IPS DF 4.7 (cell line): ENCODE results near the gene CPA2.
"Not testable (repeated sequence)": the region's sequence is repeated elsewhere in the genome, so short reads cannot be mapped to it uniquely, and the experiment has no call there.

Source experiments
- DNase-seq: peaks from one replicate; pipeline ENCODE4 v3.0.0-alpha.2; 2013; ENCODE audit warnings: low spot score; ENCODE audit errors: extremely low read depth

Gene CPA2

GRCh38 chr7:130266258-130266960, at the start of gene CPA2:
Gene CPA2, plus strand, starts transcription at chr7:130266863. Its CDS starts 19 bp downstream, at chr7:130266882.
- no peak for DNase-seq

- no peak for DNase-seq
Measured at GRCh38 chr7:130218806-130219620, 47.6 kb upstream of the CPA2 start.

GRCh38 chr7:130219871-130220270, 46.8 kb upstream of the CPA2 start:
- DNase-seq, result no peak

GRCh38 chr7:130221746-130222145, 44.9 kb upstream of the CPA2 start:
- no peak for DNase-seq

- DNase-seq, result no peak
Measured at GRCh38 chr7:130223646-130224045, 43.0 kb upstream of the CPA2 start.

- DNase-seq, result no peak
Measured at GRCh38 chr7:130224210-130224609, 42.5 kb upstream of the CPA2 start.

GRCh38 chr7:130224923-130225322, 41.7 kb upstream of the CPA2 start:
- DNase-seq, result not testable (repeated sequence)

GRCh38 chr7:130226333-130226732, 40.3 kb upstream of the CPA2 start:
- no peak for DNase-seq

- DNase-seq, result no peak
Measured at GRCh38 chr7:130227883-130228575, 38.6 kb upstream of the CPA2 start.

- DNase-seq, result no peak
Measured at GRCh38 chr7:130228840-130229502, 37.7 kb upstream of the CPA2 start.

- not testable (repeated sequence) for DNase-seq
Measured at GRCh38 chr7:130229981-130230380, 36.7 kb upstream of the CPA2 start.

- no peak for DNase-seq
Measured at GRCh38 chr7:130231792-130232191, 34.9 kb upstream of the CPA2 start.

- no peak for DNase-seq
Measured at GRCh38 chr7:130232209-130232608, 34.5 kb upstream of the CPA2 start.

- DNase-seq, result no peak
Measured at GRCh38 chr7:130234078-130234477, 32.6 kb upstream of the CPA2 start.

- DNase-seq, result not testable (repeated sequence)
Measured at GRCh38 chr7:130236361-130236760, 30.3 kb upstream of the CPA2 start.

GRCh38 chr7:130240240-130240639, 26.4 kb upstream of the CPA2 start:
- DNase-seq, result no peak

- peak; percentile 30 for DNase-seq
Measured at GRCh38 chr7:130242198-130243014, 24.3 kb upstream of the CPA2 start.

- DNase-seq, result not testable (repeated sequence)
Measured at GRCh38 chr7:130243486-130243885, 23.2 kb upstream of the CPA2 start.

GRCh38 chr7:130246491-130246890, 20.2 kb upstream of the CPA2 start:
- DNase-seq, result not testable (repeated sequence)

GRCh38 chr7:130248842-130249241, 17.8 kb upstream of the CPA2 start:
- not testable (repeated sequence) for DNase-seq

- DNase-seq, result not testable (repeated sequence)
Measured at GRCh38 chr7:130249626-130250025, 17.0 kb upstream of the CPA2 start.
